HG03354 (cell line): ENCODE data around the gene SRSF7.
"Not testable (repeated sequence)": the region's sequence is repeated elsewhere in the genome, so short reads cannot be mapped to it uniquely, and the experiment has no call there.

Source experiments
- ATAC-seq: cut with Tn5 transposase; IDR thresholded peaks from one replicate; pipeline ENCODE4 v1.9.1; 2021; ENCODE audit warnings: mild to moderate bottlenecking; ENCODE audit not compliant: unreplicated experiment, poor library complexity, severe bottlenecking

The SRSF7 gene

DNA sequence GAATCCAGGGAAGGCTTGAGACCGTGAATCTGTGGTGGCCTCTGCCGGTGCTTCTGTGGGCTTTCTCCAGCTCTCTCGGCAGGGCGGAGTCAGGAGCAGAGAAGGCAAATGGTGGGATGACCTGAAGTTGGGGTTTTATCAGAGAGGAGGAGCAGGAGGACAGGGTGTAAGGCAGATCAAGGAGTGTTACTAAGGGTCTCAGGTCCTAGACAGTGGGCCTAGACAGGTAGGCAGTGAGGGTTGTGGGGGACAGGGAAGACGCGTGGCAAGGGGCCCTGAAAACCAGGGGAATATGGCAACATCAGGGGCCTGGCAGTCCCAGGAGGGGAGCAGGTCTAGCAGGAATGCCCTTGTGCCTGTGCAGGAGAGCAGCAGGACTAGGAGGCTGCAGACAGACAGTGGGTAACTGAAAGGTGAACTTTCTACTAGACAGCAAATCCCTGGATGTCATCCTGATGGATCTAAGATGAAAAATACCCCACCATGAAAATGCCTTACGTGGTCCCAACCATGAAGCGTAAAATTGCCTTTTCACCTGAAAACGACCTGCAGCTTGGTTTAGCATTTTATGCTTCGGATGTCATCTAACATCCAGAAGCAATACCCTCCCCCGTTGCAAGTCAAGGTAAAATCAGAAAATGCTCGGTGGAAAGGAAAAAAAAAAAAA is 42.1 kb downstream of the SRSF7 start:
- ATAC-seq: no peak

DNA sequence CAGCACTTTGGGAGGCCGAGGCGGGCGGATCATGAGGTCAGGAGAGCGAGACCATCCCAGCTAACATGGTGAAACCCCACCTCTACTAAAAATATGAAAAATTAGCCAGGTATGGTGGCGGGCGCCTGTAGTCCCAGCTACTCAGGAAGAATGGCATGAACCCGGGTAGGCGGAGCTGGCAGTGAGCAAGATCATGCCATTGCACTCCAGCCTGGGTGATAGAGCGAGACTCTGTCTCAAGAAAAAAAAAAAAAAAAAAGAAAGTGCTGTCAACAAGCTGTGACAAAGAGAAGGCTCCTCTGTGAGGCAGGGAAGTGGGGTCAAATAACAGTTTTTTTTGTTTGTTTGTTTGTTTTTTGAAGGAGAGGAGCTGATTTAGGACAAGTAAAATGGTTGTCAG is 42.7 kb downstream of the SRSF7 start:
- not testable (repeated sequence) for ATAC-seq

DNA sequence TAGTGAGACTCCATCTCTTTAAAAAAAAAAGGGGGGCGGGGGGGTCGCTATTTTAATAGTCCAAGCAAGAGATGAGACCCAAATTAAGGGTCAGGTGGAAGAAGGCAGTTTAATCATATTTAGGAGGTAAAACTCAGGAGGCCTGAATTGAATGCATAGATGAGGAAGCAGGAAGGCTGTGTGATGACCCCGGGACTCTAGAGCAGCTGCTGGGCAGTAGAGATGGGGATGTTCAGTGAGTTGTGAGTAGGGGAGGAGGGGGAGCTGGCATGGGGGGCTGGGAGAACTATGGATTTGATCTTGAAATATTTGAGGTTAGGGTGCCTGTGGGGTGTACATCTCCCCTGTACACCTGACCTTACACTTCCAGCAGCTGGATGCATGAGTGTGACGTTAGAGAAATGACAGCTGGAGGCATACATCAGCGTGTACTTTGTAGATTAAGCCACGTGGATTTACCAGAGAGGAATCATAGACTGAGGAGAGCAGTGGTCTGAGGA is 44.3 kb downstream of the SRSF7 start:
- ATAC-seq: no peak

DNA sequence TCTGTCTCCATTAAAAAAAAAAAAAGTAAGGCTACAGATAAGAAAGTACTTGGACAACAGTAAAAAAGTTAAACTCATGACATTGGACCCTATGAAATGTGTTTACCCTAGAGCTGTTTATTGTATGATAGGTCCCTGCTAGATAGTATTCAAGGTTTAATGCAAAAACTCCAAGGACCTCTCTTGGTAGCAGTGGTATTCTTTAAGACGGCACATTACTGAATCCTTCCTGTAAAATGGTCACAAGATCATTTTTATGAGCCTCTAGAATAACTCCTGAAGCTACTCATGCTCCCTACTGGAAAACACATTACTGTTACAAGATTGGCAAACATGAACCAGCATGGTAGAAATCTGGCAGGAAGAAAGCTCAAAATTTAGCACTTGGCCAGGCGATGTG is 46.5 kb downstream of the SRSF7 start:
- ATAC-seq: no peak

DNA sequence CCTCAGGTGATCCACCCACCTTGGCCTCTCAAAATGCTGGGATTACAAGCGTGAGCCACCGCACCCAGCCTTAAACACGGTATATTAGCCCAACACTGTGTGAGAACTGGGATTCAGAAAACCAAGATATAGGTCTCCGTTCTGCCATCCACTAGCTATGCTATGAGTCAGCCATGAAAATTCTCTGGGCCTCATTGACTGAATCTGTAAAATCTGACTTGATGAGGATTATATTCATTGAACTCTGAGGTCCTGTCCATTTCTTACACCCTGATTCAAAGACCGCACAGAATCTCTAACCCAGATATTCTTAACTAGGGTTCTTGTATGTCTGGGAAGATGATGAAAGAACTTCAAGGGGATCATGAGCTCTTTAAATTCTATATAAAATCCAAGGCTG is 47.8 kb downstream of the SRSF7 start:
- not testable (repeated sequence) for ATAC-seq

DNA sequence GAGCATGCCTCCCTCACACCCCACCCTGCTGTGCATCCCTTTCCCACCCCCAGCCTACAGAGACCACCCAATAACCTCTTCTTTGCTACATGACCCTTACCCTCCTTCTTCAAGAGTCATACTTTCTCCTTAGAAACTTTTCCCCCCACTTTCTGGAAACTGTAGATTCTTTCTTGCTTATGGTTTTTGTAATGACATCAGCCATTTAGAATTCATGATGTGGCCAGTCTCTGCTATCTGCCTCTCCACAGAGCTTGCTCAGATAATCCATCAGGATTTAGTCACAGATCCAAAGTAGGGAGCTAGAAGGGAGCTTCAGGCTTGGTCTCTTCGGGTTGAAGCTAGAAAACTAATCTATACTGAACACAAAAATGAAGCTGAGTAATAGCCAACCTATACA is 48.7 kb downstream of the SRSF7 start:
- no peak for ATAC-seq

DNA sequence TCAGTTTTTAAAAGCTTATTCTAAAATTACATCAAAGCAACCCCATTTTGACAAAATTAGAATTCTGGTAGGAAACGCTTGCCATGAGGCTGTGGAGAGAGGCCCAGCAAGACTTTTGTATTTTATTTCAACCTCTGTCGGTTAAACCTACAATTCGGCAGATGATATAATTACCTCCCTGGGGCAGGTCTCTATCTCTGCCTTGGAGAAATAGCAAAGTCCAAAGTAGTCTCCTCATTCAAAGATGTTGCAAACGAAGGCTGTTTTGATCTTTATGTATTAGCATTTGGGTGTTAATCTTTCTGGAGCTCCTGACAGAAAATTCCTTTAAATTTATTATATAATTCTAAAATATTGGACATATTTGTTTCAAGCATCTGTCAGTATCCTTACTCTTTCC is 49.6 kb downstream of the SRSF7 start:
- ATAC-seq: no peak

DNA sequence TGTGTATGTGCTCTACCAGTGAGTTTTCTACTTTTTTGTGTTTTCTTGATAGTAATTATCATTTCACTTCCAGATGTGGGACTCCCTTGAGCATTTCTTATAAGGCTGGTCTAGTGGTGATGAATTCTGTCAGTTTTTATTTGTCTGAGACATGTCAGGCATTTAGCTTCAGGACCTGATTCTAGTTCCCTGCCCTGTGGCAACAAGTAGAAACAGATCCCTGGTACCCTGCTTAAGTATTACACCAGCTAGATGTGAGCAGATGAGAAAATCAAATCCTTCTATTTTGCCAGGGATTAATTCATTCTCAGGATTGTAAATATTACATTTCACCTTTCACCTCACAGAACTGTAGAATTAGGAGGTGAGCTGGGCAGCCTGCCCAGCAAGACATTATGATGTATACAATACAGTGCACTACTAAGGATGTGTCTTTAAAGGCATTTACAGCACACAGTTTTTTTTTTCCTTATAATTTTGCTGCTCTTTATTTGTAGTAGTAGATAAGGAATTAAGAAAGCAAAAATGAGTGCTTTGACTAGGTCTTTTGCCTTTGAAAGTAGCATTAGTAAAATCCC is 50.2 kb downstream of the SRSF7 start:
- ATAC-seq: no peak

DNA sequence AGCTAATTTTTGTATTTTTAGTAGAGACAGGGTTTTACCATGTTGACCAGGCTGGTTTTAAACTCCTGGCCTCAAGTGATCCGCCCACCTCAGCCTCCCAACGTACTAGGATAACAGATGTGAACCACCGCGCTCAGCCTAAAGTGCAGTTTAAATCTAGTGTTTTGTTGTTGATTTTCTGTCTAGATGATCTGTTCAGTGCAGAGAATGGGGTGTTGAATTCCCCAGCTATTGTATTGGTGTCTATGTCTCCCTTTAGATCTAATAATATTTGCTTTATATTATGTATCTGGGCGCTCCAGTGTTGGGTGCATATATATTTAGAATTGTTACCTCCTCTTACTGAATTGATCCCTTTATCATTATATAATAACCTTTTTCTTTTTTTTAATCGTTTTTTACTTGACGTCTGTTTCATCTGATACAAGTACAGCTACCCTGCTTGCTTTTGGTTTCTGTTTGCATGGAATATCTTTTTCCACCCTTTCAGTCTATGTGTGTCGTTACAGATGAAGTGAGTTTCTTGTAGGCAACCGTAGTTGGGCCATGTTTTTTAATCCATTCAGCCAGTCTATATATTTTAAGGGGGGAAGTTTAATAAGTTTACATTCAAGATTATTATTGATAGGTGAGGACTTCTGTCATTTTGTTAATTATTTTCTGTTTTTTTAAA is 50.9 kb downstream of the SRSF7 start:
- ATAC-seq: no peak

DNA sequence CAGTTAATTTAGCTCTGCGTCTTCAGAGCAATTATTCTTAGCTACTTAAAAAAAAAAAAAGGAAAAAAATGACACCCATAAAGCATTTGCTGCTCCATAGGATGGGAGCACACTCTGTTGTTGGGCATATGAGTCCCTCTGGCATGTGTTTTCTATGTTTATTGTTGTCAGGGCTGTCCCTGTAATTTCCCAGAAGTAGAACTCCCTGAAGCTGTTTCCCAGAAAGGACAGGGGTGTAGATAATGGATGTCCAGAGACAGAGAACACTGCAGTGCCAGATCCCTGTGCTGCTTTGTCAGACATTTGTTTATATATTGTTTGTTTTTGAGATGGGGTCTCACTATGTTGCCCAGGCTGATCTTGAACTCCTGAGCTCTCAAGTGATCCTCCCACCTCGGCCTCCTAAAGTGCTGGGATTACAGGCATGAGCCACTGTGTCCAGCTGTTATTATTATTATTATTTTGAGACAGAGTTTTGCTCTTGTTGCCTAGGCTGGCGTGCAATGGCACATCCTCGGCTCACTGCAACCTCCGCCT is 52.6 kb downstream of the SRSF7 start:
- no peak for ATAC-seq

DNA sequence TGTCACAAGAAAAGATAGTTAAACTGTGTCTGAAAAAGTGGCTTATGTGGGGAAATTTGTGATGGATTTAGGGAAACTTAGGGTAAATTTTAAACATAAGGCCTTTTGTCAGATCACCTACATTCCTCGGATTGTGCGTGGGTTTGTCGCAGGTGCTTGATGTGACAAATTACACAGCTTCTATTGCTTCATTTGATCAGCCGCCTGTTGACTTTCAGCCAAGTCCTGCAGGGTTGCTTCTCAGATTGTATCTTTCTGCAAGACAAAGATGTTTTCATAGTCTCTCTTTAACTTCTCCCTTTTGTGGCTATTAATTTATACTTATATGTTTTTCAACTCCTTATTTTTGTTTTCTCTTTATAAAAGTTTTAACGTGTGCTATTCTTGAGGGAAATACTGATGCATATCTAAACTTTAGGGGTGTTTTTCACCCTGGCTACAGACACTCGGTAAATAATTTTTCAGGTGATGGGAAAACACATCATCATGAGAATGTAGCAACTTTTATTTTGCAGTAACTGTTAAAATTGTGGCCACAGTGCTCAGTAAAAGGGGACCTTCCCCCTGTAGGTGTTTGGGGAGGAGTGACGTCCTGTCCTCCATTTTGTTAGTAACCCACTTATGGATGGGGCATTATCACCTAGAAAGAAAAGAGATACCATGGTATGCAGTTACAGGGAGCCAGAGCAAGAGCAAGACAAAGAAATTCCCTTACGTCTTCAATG is 53.9 kb downstream of the SRSF7 start:
- ATAC-seq: no peak
